ENCODE results near the gene GALNT13. TPM values are rescaled to one million over a fixed set of nuclear protein-coding genes. Genes with fewer than 3 reads are reported as not detected.

GALNT13 gene
- total and polyA plus RNA-seq, 2 donors (not counting 1 experiment from before 2014, with no cell fraction given): not detected

DNA sequence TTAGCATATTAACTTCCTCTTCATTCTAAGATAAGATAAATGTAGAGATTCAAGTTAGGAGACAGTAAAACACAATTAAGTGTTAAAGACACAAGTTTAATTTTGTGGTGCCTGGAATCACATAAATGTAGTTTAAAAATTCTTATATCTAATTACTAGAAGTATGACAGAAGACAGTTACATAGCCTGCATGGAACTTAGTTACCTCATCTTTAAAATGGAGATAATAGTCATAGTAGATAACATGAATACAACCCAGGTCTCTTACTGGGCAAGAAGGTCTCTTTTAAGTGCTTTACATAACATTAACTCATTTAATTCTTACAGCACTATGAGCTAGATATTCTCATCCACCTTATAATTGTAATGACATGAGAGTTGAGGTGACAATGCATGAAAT is 15.1 kb downstream of the GALNT13 start:
- Histone ChIP-seq H3K4me2 (replicated peaks; ENCODE audit: low read depth, low read length, poor library complexity, severe bottlenecking) (no peak overlapping the region), H3K4me3 (ENCODE audit: control extremely low read depth in 1 of 5, extremely low read depth in 1 of 5, insufficient read depth in 1 of 5, low read depth in 2 of 5, low read length in 4 of 5) (no peak overlapping the region), H3K9me3 (ENCODE audit: control extremely low read depth in 1 of 3, control insufficient read depth in 2 of 3, insufficient read depth in 1 of 3, low read length in 2 of 3) (no peaks in the 10 kb centered on the region), H3K36me3 (replicated peaks in 1 of 2; ENCODE audit: control extremely low read depth in 1 of 2, control insufficient read depth in 1 of 2, extremely low read depth in 1 of 2, insufficient read depth in 2 of 2, low read length in 1 of 2) (no peaks in the 10 kb centered on the region), H3K27ac (ENCODE audit: low read length in 2 of 2) (no peak overlapping the region), H2AFZ (ENCODE audit: insufficient read depth, low read depth, low read length, poor library complexity, severe bottlenecking) (no peak overlapping the region), H4K20me1 (ENCODE audit: control insufficient read depth, insufficient read depth, low read length, poor library complexity, severe bottlenecking) (no peaks in the 10 kb centered on the region), H3K9ac (ENCODE audit: low read length) (no peak overlapping the region), H3K27me3 (replicated peaks in 1 of 4; ENCODE audit: control extremely low read depth in 1 of 4, control insufficient read depth in 3 of 4, insufficient read depth in 4 of 4, low read length in 3 of 4) (no peaks in the 10 kb centered on the region), H3K4me1 (ENCODE audit: control insufficient read depth in 2 of 2, insufficient read depth in 2 of 2, low read length in 2 of 2) (no peaks in the 10 kb centered on the region), H3K79me2 (ENCODE audit: control insufficient read depth, insufficient read depth, low read length) (no peaks in the 10 kb centered on the region)
- no peaks in the 10 kb centered on the region for H3K9me3 Mint-ChIP-seq (ENCODE audit: insufficient read depth)
- DNase-seq (no peak), ATAC-seq (ENCODE audit: low read depth) (no peak)
- intact Hi-C loops (cut with micrococcal nuclease): no loop called here
- H3K4me1 Mint-ChIP-seq: no peaks in the 10 kb centered on the region
- POLR2A ChIA-PET: no interaction called here
- no peak for TF ChIP-seq CTCF (IDR thresholded peaks at IDR 0.05)
- no peak for TF ChIP-seq EZH2 (IDR thresholded peaks at IDR 0.05; ENCODE audit: borderline replicate concordance, insufficient read depth, low read depth, low read length, poor library complexity, severe bottlenecking)
- no peak overlapping the region for H3K27ac Mint-ChIP-seq
- CTCF ChIA-PET: no interaction called here
- no peak overlapping the region for H3K4me3 Mint-ChIP-seq
- H3K27me3 Mint-ChIP-seq: no peaks in the 10 kb centered on the region

GRCh38 chr2:153890576-153890975 is 18.9 kb downstream of the GALNT13 start:
- H3K9me3 Mint-ChIP-seq (ENCODE audit: insufficient read depth): no peaks in the 10 kb centered on the region
- no peaks in the 10 kb centered on the region for H3K4me1 Mint-ChIP-seq
- DNase-seq (no peak), ATAC-seq (ENCODE audit: low read depth) (no peak)
- no peak for TF ChIP-seq EZH2 (IDR thresholded peaks at IDR 0.05; ENCODE audit: borderline replicate concordance, insufficient read depth, low read depth, low read length, poor library complexity, severe bottlenecking)
- no peak for TF ChIP-seq CTCF (IDR thresholded peaks at IDR 0.05)
- no peaks in the 10 kb centered on the region for H3K79me2 ChIP-seq (ENCODE audit: control insufficient read depth, insufficient read depth, low read length)
- no peak overlapping the region for H3K9ac ChIP-seq (ENCODE audit: low read length)
- H3K27me3 ChIP-seq (replicated peaks in 1 of 4; ENCODE audit: control extremely low read depth in 1 of 4, control insufficient read depth in 3 of 4, insufficient read depth in 4 of 4, low read length in 3 of 4): no peaks in the 10 kb centered on the region
- no peaks in the 10 kb centered on the region for H3K4me1 ChIP-seq (ENCODE audit: control insufficient read depth in 2 of 2, insufficient read depth in 2 of 2, low read length in 2 of 2)
- H2AFZ ChIP-seq (ENCODE audit: insufficient read depth, low read depth, low read length, poor library complexity, severe bottlenecking): no peak overlapping the region
- 29% methylated on average over 1 of the region's 1 CpG for WGBS (ENCODE audit: insufficient coverage)
- H3K9me3 ChIP-seq (ENCODE audit: control extremely low read depth in 1 of 3, control insufficient read depth in 2 of 3, insufficient read depth in 1 of 3, low read length in 2 of 3): no peaks in the 10 kb centered on the region
- no peaks in the 10 kb centered on the region for H3K36me3 ChIP-seq (replicated peaks in 1 of 2; ENCODE audit: control extremely low read depth in 1 of 2, control insufficient read depth in 1 of 2, extremely low read depth in 1 of 2, insufficient read depth in 2 of 2, low read length in 1 of 2)
- ChIA-PET CTCF (no interaction called here), POLR2A (no interaction called here)
- no peak overlapping the region for H3K27ac ChIP-seq (ENCODE audit: low read length in 2 of 2)
- no peak overlapping the region for H3K27ac Mint-ChIP-seq
- intact Hi-C loops (cut with micrococcal nuclease): no loop called here
- H3K4me3 Mint-ChIP-seq: no peak overlapping the region
- no peak overlapping the region for H3K4me3 ChIP-seq (ENCODE audit: control extremely low read depth in 1 of 5, extremely low read depth in 1 of 5, insufficient read depth in 1 of 5, low read depth in 2 of 5, low read length in 4 of 5)
- H3K4me2 ChIP-seq (replicated peaks; ENCODE audit: low read depth, low read length, poor library complexity, severe bottlenecking): no peak overlapping the region
- no peaks in the 10 kb centered on the region for H4K20me1 ChIP-seq (ENCODE audit: control insufficient read depth, insufficient read depth, low read length, poor library complexity, severe bottlenecking)
- no peaks in the 10 kb centered on the region for H3K27me3 Mint-ChIP-seq
